ENCODE measurements around the gene THEMIS2. TPM values are rescaled to one million over a fixed set of nuclear protein-coding genes. Genes with fewer than 3 reads are reported as not detected.
"Not testable (repeated sequence)": the region's sequence is repeated elsewhere in the genome, so short reads cannot be mapped to it uniquely, and the experiment has no call there.

The THEMIS2 gene
- total RNA-seq (2022) (5.9 and 11.3 TPM in 2 replicates), Bru-seq, nascent RNA (percentile 41 among the genes with signal in this experiment), BruChase-seq, experiment 1, labeled RNA remaining after a 6-hour chase (percentile 34 among the genes with signal in this experiment), BruChase-seq, experiment 2, labeled RNA remaining after a 2-hour chase (percentile 41 among the genes with signal in this experiment)
- long read RNA-seq, transcript THEMIS2-202 (6 exons, 2,687 nt), result major isoform, 14 of 17 reads
- long read RNA-seq, partial matches to known transcripts, result 1 of 17 reads
- long read RNA-seq, other reads (novel, unspliced or antisense), result 1 of 17 reads

- Mint-ChIP-seq H3K4me1 (ENCODE audit: low read depth, unreplicated experiment) (peaks cover 17% of the 10 kb centered on the region), H3K36me3 (ENCODE audit: insufficient read depth, unreplicated experiment) (peaks cover 10% of the 10 kb centered on the region), H3K27ac (ENCODE audit: unreplicated experiment) (peak within 1 kb of the TSS; percentile 4), H3K9me3 (ENCODE audit: low read depth, unreplicated experiment) (no peaks in the 10 kb centered on the region), H3K4me3 (ENCODE audit: low read depth, unreplicated experiment) (peak within 1 kb of the TSS; percentile 74), H3K27me3 (ENCODE audit: unreplicated experiment) (no peaks in the 10 kb centered on the region)
- intact Hi-C loops (cut with micrococcal nuclease; ENCODE audit: unreplicated experiment), result no loop called here
- DNase-seq, result peak; percentile 68
- CTCF ChIA-PET, result no interaction called here
- no TSS peak for BruUV-seq (replicated peaks)
- TF ChIP-seq CTCF (IDR thresholded peaks at IDR 0.05; ENCODE audit: unreplicated experiment), result no peak
Observed at GRCh38 chr1:27872059-27872801, at the start of gene THEMIS2. TSS of gene THEMIS2 (plus strand) at chr1:27872544. CDS start at chr1:27872572, 28 bp downstream.

DNA sequence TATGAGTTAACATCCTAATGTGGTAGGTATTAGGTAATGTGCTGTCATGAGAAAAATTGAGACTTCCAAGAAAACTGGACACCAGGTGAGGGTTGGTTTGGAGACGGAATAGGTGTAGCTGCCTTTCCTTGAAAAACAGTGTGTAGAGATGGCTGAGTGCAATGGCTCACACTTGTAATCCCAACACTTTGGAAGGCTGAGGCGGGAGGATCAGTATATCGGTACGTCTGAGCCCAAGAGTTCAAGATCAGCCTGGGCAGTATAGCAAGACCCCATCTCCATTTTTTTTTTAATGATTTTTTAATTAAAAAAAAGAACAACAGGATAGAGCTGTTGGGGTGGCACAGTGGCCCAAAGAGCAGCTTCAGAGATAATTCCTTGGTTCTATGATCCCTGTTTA is 48.6 kb upstream of the THEMIS2 start:
- no peaks in the 10 kb centered on the region for H3K27me3 Mint-ChIP-seq (ENCODE audit: unreplicated experiment)
- CTCF ChIA-PET, result no interaction called here
- no peak overlapping the region for H3K4me3 Mint-ChIP-seq (ENCODE audit: low read depth, unreplicated experiment)
- TF ChIP-seq CTCF (IDR thresholded peaks at IDR 0.05; ENCODE audit: unreplicated experiment), result no peak
- no peaks in the 10 kb centered on the region for H3K36me3 Mint-ChIP-seq (ENCODE audit: insufficient read depth, unreplicated experiment)
- intact Hi-C loops (cut with micrococcal nuclease; ENCODE audit: unreplicated experiment), result no loop called here
- H3K27ac Mint-ChIP-seq (ENCODE audit: unreplicated experiment), result no peak overlapping the region
- no peak for DNase-seq
- TSS peak; percentile 50 for BruUV-seq (replicated peaks)
- H3K4me1 Mint-ChIP-seq (ENCODE audit: low read depth, unreplicated experiment), result no peaks in the 10 kb centered on the region
- H3K9me3 Mint-ChIP-seq (ENCODE audit: low read depth, unreplicated experiment), result no peaks in the 10 kb centered on the region

DNA sequence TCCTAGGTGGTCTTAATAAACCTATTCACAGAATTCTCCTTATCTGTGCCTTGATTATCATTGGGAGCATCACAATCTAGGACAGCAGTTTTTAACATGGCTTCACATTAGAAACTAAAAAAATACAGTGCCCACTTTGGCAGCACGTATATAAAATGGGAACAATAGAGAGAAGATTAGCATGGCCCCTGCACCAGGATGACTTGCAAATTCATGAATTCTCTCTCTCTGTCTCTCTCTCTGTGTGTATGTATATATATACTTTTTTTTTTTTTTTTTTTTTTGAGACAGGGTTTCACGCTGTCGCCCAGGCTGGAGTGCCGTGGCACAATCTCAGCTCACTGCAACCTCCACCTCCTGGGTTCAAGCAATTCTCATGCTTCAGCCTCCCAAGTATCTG is 47.9 kb upstream of the THEMIS2 start:
- Mint-ChIP-seq H3K27me3 (ENCODE audit: unreplicated experiment) (no peaks in the 10 kb centered on the region), H3K27ac (ENCODE audit: unreplicated experiment) (no peak overlapping the region), H3K36me3 (ENCODE audit: insufficient read depth, unreplicated experiment) (no peaks in the 10 kb centered on the region), H3K4me1 (ENCODE audit: low read depth, unreplicated experiment) (no peaks in the 10 kb centered on the region), H3K9me3 (ENCODE audit: low read depth, unreplicated experiment) (no peaks in the 10 kb centered on the region), H3K4me3 (ENCODE audit: low read depth, unreplicated experiment) (no peak overlapping the region)
- intact Hi-C loops (cut with micrococcal nuclease; ENCODE audit: unreplicated experiment), result no loop called here
- no peak for TF ChIP-seq CTCF (IDR thresholded peaks at IDR 0.05; ENCODE audit: unreplicated experiment)
- no peak for DNase-seq
- CTCF ChIA-PET, result no interaction called here
- no TSS peak for BruUV-seq (replicated peaks)

DNA sequence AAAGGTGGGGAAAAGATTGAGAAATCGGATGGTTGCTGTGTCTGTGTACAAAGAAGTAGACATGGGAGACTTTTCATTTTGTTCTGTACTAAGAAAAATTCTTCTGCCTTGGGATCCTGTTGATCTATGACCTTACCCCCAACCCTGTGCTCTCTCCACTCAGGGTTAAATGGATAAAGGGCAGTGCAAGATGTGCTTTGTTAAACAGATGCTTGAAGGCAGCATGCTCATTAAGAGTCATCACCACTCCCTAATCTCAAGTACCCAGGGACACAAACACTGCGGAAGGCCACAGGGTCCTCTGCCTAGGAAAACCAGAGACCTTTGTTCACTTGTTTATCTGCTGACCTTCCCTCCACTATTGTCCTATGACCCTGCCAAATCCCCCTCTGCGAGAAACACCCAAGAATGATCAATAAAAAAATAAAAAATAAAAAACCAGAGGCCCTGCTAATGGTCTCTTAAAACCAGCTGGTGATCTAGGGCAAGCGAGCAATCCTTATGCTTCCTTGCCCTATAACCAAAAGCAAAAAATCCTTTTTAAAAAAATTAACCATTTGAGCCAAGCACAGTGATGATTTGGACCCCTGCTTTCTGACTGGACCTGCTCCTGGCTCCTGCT is 42.9 kb upstream of the THEMIS2 start:
- H3K27ac Mint-ChIP-seq (ENCODE audit: unreplicated experiment); DNase-seq; H3K27me3 Mint-ChIP-seq (ENCODE audit: unreplicated experiment); H3K4me3 Mint-ChIP-seq (ENCODE audit: low read depth, unreplicated experiment); intact Hi-C loops (cut with micrococcal nuclease; ENCODE audit: unreplicated experiment); H3K9me3 Mint-ChIP-seq (ENCODE audit: low read depth, unreplicated experiment); BruUV-seq (replicated peaks); H3K4me1 Mint-ChIP-seq (ENCODE audit: low read depth, unreplicated experiment); CTCF ChIA-PET: not testable (repeated sequence)
- peaks cover 25% of the 10 kb centered on the region for H3K36me3 Mint-ChIP-seq (ENCODE audit: insufficient read depth, unreplicated experiment)
